CD4-positive, alpha-beta T cell treated with Interleukin-1 beta for 1 hour (primary cell): ENCODE measurements around the gene STK33.
A peak's percentile ranks its signal among the peaks of the same experiment; 100 is the strongest.

Source experiments
- DNase-seq, 2 donors: peaks; one replicate each; pipeline ENCODE4 v3.0.0-alpha.2; 2020 to 2022

STK33 gene

DNA sequence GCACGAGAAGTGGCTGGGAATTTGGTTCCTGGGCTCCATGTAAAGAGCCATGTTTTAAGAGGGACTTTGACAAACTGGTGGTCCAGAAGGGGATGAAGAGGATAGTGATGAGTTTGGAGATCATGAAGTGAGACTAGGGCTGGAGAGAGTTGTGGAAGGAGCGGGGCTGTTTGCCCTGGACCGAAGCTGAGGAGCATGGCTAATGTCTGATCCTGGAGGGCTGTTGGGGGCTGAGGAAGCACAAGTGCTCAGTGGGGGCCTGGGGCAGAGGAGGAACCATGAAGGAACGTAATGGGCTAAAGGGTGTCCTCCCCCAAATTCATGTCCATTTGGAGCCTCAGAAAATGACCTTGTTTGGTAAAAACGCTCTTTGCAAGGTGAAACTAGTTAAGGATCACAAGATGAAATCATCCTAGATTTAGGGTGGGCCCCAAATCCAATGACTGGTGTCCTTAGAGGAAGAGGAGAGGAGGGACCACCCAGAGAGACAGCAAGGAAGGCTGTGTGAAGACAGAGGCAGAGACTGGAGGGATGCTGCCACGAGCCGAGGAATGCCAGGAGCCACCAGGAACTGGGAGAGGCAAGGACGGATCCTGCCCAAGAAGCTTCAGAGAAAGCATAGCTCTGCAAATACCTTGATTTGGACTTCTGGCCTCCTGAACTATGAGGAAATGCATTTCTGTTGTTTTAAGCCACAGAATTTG, 223.1 kb downstream of the STK33 start:
- DNase-seq, result no peak

DNA sequence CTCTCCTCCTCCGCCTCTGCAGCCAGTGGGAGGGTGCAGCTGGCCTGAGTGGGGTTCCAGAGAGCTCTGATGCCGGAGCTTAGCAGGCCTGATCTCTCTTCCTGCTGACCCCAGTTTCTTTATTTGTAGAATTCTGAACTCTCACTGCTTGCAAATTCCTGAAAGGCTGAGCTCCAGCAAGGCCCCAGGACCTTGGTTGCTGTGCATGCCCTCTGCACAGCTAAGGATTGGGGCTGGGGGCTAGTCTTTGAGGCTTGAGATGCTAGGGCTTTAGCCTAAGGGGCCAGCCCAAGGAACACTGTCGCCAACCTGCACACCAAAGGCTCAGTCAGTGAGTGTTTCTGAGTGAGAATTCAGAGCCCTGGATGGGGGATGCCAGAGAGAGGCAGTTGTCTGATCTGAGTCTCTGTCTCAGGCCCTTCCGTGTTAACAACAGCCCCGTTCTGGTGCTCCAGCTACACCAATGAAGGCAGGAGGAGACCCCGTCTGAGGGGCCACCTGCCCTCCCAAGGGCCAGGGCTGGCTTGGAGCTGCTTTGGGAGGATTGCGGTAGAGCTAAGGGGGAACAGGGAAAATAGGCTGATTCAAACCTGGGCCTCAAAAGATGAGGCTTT, 224.3 kb downstream of the STK33 start:
- no peak for DNase-seq

DNA sequence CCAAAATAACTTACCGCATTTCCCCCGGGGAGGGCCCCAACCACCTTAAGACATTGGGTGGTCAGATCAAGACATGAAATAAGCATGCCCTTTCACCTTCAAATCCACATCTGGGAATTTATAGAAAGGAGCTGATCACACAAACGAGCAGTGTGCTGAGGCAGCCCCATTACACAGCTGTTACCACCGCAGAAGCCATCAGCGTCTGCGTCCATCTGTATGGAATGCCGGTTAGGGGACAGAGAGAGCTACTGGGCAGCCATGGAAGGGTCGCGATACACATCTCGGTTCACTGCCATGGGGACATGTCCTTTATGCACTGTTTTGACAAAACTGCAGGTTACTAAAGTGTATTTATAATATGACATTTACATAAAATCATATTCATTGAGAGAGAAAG, 225.3 kb downstream of the STK33 start:
- no peak for DNase-seq

GRCh38 chr11:8368194-8368593, 225.8 kb downstream of the STK33 start:
- no peak for DNase-seq

DNA sequence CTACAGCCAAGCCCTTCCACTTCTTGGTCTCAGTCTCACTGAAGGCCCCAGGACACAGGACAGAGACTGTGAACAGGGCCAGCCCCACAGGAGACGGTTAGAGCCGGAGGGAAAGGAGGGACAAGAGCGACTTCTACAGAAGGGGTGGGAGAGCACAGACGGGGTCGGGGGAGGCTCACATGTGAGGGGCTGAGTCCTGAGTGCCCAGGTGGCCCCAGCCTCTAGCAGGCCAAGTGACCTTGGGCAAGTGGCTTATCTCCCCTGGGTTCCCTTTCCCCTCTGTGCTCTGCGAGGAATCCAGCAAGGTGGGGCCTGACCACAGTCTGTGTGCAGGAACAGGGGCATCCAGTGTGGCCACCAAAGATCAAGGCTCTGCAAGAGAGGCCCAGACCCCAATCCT, 227.7 kb downstream of the STK33 start:
- no peak for DNase-seq

DNA sequence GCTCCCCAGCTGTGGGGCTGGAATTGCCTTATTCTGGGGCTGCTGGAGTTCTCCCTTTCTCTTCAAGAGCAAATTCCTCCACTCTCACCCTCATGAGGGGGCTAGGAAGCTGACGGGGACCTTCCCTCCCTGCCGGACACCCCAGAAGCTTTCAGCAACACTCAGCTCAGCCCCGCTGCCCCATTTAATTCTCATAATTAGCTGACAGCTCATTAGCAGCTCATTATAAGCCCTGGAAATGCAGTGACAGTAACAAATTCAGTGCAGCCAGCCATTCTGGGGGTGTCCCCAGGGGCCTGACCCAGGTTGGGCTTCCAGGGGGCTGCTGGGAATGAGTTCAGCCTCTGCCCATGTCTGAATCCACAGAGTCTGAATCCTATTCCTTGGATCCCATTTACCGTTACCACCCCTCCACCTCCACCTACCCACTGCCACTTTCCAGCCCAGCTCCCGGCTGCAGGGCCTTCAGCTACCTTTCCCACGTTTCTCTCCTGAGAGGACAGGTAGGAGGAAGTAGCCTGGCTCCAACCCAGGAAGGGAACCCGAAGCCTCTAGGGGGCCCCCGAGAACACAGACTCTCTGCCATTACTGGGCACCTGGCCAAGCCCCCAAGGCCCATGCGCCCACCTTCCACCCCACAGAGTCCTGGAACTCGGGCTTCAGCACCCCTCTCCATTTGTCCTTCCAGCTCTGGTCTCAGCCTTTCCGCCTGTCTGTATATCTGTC, 228.6 kb downstream of the STK33 start:
- DNase-seq, result no peak

DNA sequence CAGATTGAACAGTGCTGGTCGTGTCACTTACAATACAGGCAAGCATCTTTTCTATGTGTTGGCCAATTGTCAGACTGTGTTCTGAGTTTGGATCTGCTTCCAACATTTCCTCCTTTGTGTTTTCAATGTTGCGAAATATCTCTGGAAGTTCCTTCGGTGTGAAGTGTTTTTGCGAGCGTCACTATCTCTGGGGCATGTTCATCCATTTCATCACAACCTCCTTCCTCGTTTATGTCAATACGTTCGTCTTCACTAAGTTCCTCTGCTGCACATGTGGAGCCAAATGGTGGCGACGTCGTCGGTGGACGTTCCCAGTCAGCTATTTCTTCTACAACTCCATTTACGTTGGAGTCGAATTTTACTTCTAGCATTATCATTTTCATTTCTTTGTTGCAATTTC, 230.1 kb downstream of the STK33 start:
- DNase-seq, result peak in 1 of 2 donors; percentile 23

GRCh38 chr11:8362899-8363298, 231.1 kb downstream of the STK33 start:
- no peak for DNase-seq

- no peak for DNase-seq
These were observed 231.5 kb downstream of the STK33 start for GRCh38 chr11:8362491-8362890.

DNA sequence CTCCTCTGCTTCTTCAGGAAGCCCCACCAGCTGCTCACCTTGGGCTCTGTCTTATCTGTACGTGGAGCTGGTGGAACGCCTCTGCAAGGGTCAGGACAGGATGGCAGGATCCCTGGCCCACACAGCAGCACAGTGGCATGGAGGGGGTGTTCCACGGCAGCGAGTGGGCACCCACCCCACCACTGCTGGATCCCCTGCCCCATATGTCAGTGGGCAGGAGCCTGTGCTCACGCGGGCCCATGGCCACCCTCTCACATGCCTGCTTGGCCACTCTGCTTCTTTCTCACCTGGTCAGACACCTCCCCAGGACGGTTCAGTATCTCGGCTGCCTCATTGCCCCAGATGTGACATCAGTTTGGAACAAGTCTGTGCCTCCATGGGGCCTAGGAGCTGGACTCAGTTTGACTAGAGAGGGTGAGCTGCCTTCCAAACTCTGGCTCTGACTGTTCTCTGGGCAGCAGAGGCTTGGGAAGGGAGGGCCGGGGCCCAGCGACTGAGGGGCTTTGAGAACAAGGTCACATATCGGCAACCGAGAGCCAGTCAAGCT, 232.3 kb downstream of the STK33 start:
- DNase-seq, result no peak

GRCh38 chr11:8361206-8361605, 232.8 kb downstream of the STK33 start:
- no peak for DNase-seq

GRCh38 chr11:8360086-8360828, 233.8 kb downstream of the STK33 start:
- DNase-seq, result no peak

DNA sequence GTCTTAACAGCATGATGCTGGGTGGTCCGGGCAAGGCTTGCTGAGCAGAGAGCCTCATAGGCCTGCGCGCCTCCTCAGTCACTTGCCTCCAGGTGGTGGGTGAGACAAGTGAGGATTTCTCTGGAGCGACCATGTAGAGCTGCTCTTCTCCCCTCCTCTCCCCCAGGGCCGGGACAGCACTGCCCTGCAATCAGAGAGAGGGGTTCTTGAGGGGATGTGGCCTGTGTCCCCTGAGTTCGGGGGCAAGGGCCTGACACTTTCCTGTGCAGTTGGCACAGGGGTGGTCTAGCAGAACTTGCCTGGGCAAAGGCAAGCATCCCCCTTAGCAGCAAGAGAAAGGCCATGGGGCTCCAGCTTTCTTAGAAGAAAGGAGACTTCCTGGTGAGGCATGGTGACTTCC, 234.5 kb downstream of the STK33 start:
- DNase-seq, result no peak

- DNase-seq, result no peak
These were observed 236.0 kb downstream of the STK33 start for GRCh38 chr11:8357891-8358566.

- no peak for DNase-seq
These were observed 236.5 kb downstream of the STK33 start for GRCh38 chr11:8357505-8357888.

GRCh38 chr11:8356721-8357504, 237.1 kb downstream of the STK33 start:
- DNase-seq, result no peak

DNA sequence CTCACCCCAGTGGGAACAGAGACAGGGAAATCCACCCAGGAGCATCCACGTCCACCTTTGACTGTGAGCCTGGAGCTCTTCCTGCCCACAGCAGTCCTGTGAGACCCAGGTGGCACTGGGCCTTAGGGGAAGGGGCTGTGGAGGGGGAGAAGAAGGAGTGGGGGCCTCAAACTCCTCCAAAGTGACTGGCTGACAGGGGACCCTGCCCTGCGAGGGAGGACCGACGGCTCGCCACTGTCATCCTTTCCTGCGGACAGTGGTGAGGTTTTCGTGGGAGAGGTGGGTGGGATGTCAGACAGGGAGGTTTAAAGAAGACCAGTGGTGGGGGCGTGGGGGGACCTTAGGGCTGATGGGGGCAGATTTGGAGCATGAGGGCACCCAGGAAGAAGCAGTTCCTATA, 237.8 kb downstream of the STK33 start:
- DNase-seq, result no peak

- DNase-seq, result no peak
These were observed 238.6 kb downstream of the STK33 start for GRCh38 chr11:8355416-8355742.

- DNase-seq, result no peak
These were observed 239.2 kb downstream of the STK33 start for GRCh38 chr11:8354622-8355415.

DNA sequence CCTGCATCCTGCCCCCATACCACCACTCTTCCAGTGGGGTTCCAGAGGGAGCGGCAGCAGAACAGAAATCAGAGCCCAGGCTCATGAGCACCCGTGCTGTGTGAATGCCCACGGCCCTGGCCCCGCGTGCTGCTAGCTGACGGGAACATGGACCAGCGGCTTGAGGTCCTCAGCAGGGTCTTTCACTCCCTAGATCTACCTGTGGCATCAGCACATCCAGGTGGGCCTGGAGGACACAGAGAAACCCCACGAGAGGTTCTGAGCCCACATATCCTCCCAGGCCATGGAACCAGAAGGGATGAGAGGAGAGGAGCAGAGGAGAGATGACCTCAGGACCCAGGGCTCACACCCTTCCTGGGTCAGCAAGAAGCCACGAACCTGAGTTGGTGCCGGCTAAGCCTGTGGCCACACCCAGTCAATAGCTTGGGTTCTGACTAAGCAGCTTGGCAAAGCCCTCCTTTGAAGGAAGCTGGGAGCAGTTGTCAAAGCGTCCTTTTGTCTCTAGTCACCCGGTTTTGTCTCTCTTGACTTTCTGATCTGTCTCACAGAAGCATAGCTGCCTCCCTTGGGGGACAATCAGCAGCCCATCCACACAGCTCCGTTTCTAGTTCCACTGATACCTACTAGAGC, 241.0 kb downstream of the STK33 start:
- no peak for DNase-seq
